OCI-LY1 (cell line): ENCODE results near the gene SYTL4.

Experiments used
- H2AFZ ChIP-seq: fragments of 200-600 bp; sonication (generic), shearing (Covaris generic); 2 replicates; pipeline ENCODE4 v1.6.0; 2014; ENCODE audit warnings: antibody characterized with exemption, mild to moderate bottlenecking, low read length
- H3F3A ChIP-seq: fragments of 200-600 bp; sonication (generic), shearing (Covaris generic); 2 replicates; pipeline ENCODE4 v1.6.0; 2014; ENCODE audit warnings: mild to moderate bottlenecking, antibody characterized with exemption, low read length, moderate library complexity; ENCODE audit not compliant: insufficient read depth
- H3K27ac ChIP-seq: fragments of 200-600 bp; sonication (generic); 2 replicates; pipeline ENCODE4 v1.5.1; 2014; ENCODE audit warnings: low read length, mixed run types, mild to moderate bottlenecking, low read depth; ENCODE audit not compliant: poor library complexity, severe bottlenecking
- H3K27me3 ChIP-seq: fragments of 200-600 bp; sonication (generic); 2 replicates; pipeline ENCODE4 v1.6.0; 2014; ENCODE audit warnings: antibody characterized with exemption, mild to moderate bottlenecking, low read length, moderate library complexity; ENCODE audit not compliant: insufficient read depth
- H3K36me3 ChIP-seq: fragments of 200-600 bp; sonication (generic); 2 replicates; pipeline ENCODE4 v1.6.1; 2014; ENCODE audit warnings: mild to moderate bottlenecking, antibody characterized with exemption, low read length, moderate library complexity, mixed read lengths; ENCODE audit not compliant: insufficient read depth
- H3K4me1 ChIP-seq: fragments of 200-600 bp; sonication (generic); 2 replicates; pipeline ENCODE4 v1.5.1; 2014; ENCODE audit warnings: mild to moderate bottlenecking, low read length, moderate library complexity; ENCODE audit not compliant: insufficient read depth, severe bottlenecking
- H3K4me2 ChIP-seq: fragments of 200-600 bp; sonication (generic), shearing (Covaris generic); 2 replicates; pipeline ENCODE4 v1.6.1; 2014; ENCODE audit warnings: low read length
- H3K4me3 ChIP-seq: fragments of 200-600 bp; sonication (generic); 2 replicates; pipeline ENCODE4 v1.5.1; 2014; ENCODE audit warnings: low read length, low read depth, mild to moderate bottlenecking, mixed read lengths; ENCODE audit not compliant: poor library complexity, severe bottlenecking
- H3K79me2 ChIP-seq: fragments of 200-600 bp; shearing (Covaris generic); 2 replicates; pipeline ENCODE4 v1.6.1; 2016; ENCODE audit warnings: mixed run types, low read length, mixed read lengths; ENCODE audit not compliant: insufficient read depth
- H3K9ac ChIP-seq: fragments of 200-600 bp; sonication (generic), shearing (Covaris generic); 2 replicates; pipeline ENCODE4 v1.6.1; 2014; ENCODE audit warnings: mild to moderate bottlenecking, low read length, mixed read lengths
- H3K9me2 ChIP-seq: fragments of 200-600 bp; sonication (generic), shearing (Covaris generic); 2 replicates; pipeline ENCODE4 v1.6.1; 2014; ENCODE audit warnings: low read depth, mild to moderate bottlenecking, low read length, mixed read lengths
- H3K9me3 ChIP-seq: fragments of 200-600 bp; shearing (Covaris generic); 2 replicates; pipeline ENCODE4 v1.6.1; 2014; ENCODE audit warnings: low read length, mixed read lengths
- H4K20me1 ChIP-seq: fragments of 200-600 bp; sonication (generic), shearing (Covaris generic); 2 replicates; pipeline ENCODE4 v1.6.0; 2016; ENCODE audit warnings: mild to moderate bottlenecking, low read length; ENCODE audit not compliant: insufficient read depth
- CTCF ChIP-seq: fragments of 200-600 bp; sonication (generic), shearing (Covaris generic); IDR thresholded peaks from 2 replicates; pipeline ENCODE4 v1.5.1; 2017; ENCODE audit warnings: mild to moderate bottlenecking, antibody characterized with exemption, low read length, moderate library complexity, mixed read lengths
- EZH2 ChIP-seq: fragments of 200-600 bp; sonication (generic), shearing (Covaris generic); IDR thresholded peaks from 2 replicates; pipeline ENCODE4 v1.8.0; 2017; ENCODE audit warnings: borderline replicate concordance, mixed run types, mild to moderate bottlenecking, antibody characterized with exemption, low read length, moderate library complexity, mixed read lengths

SYTL4 gene

GRCh38 chrX:100649550-100650356 lies 82.2 kb downstream of the SYTL4 start:
- Histone ChIP-seq H3K36me3 (no peaks in the 10 kb centered on the region), H3K27ac (no peak overlapping the region), H2AFZ (no peak overlapping the region), H3K79me2 (no peaks in the 10 kb centered on the region), H3K27me3 (no peaks in the 10 kb centered on the region), H3K9me3 (no peaks in the 10 kb centered on the region), H3F3A (no peaks in the 10 kb centered on the region), H3K4me2 (no peak overlapping the region), H3K4me1 (no peaks in the 10 kb centered on the region), H3K9ac (no peak overlapping the region), H4K20me1 (no peaks in the 10 kb centered on the region), H3K9me2 (no peaks in the 10 kb centered on the region), H3K4me3 (no peak overlapping the region)
- TF ChIP-seq EZH2 (no peak), CTCF (no peak)

GRCh38 chrX:100648458-100649417 lies 83.2 kb downstream of the SYTL4 start:
- Histone ChIP-seq H3K36me3 (no peaks in the 10 kb centered on the region), H3K27ac (no peak overlapping the region), H3K9me3 (no peaks in the 10 kb centered on the region), H3K79me2 (no peaks in the 10 kb centered on the region), H3K4me1 (no peaks in the 10 kb centered on the region), H3K4me3 (no peak overlapping the region), H3K27me3 (no peaks in the 10 kb centered on the region), H3F3A (no peaks in the 10 kb centered on the region), H3K4me2 (no peak overlapping the region), H4K20me1 (no peaks in the 10 kb centered on the region), H2AFZ (no peak overlapping the region), H3K9ac (no peak overlapping the region), H3K9me2 (no peaks in the 10 kb centered on the region)
- TF ChIP-seq EZH2 (no peak), CTCF (no peak)

GRCh38 chrX:100647739-100648138 lies 84.2 kb downstream of the SYTL4 start:
- no peak overlapping the region for H2AFZ ChIP-seq
- H3F3A ChIP-seq = no peaks in the 10 kb centered on the region
- H4K20me1 ChIP-seq = no peaks in the 10 kb centered on the region
- no peak overlapping the region for H3K9ac ChIP-seq
- no peaks in the 10 kb centered on the region for H3K36me3 ChIP-seq
- H3K4me3 ChIP-seq = no peak overlapping the region
- no peaks in the 10 kb centered on the region for H3K4me1 ChIP-seq
- H3K79me2 ChIP-seq = no peaks in the 10 kb centered on the region
- H3K9me3 ChIP-seq = no peaks in the 10 kb centered on the region
- H3K4me2 ChIP-seq = no peak overlapping the region
- H3K9me2 ChIP-seq = no peaks in the 10 kb centered on the region
- TF ChIP-seq EZH2 (no peak), CTCF (no peak)
- H3K27ac ChIP-seq = no peak overlapping the region
- H3K27me3 ChIP-seq = no peaks in the 10 kb centered on the region
